H9 (cell line): Measurements from ENCODE around the gene NRM. TPM values are rescaled to one million over a fixed set of nuclear protein-coding genes. Genes with fewer than 3 reads are reported as not detected.
A peak's percentile ranks its signal among the peaks of the same experiment; 100 is the strongest.

ENCODE experiments used
- DNase-seq: peaks from one replicate; pipeline ENCODE4 v3.0.0-alpha.2; 2017
- H2AFZ ChIP-seq: one replicate; pipeline ENCODE4 v1.6.1; 2013; ENCODE audit warnings: mild to moderate bottlenecking, low read length, control low read depth, moderate library complexity
- H2AK5ac ChIP-seq: 2 replicates; pipeline ENCODE4 v1.6.1; 2013; ENCODE audit warnings: low read length, control low read depth, mixed read lengths; ENCODE audit not compliant: insufficient read length
- H2BK120ac ChIP-seq: one replicate; pipeline ENCODE4 v1.6.1; 2013; ENCODE audit warnings: low read depth, mild to moderate bottlenecking, low read length, control low read depth, inconsistent platforms; ENCODE audit not compliant: poor library complexity, severe bottlenecking
- H2BK12ac ChIP-seq: 2 replicates; pipeline ENCODE4 v1.6.1; 2013; ENCODE audit warnings: low read length, control low read depth, mixed read lengths, low read depth; ENCODE audit not compliant: insufficient read length
- H2BK15ac ChIP-seq: 2 replicates; pipeline ENCODE4 v1.6.1; 2013; ENCODE audit warnings: low read depth, low read length, control low read depth
- H2BK20ac ChIP-seq: one replicate; pipeline ENCODE4 v1.6.1; 2013; ENCODE audit warnings: low read depth, mild to moderate bottlenecking, low read length, control low read depth, inconsistent platforms; ENCODE audit not compliant: poor library complexity, severe bottlenecking
- H2BK5ac ChIP-seq: 2 replicates; pipeline ENCODE4 v1.6.1; 2013; ENCODE audit warnings: low read length, control low read depth, mixed read lengths; ENCODE audit not compliant: insufficient read length
- H3K14ac ChIP-seq: 2 replicates; pipeline ENCODE4 v1.6.1; 2013; ENCODE audit warnings: low read length, control low read depth; ENCODE audit not compliant: insufficient read depth
- H3K18ac ChIP-seq: 2 replicates; pipeline ENCODE4 v1.6.1; 2013; ENCODE audit warnings: low read depth, mild to moderate bottlenecking, mixed read lengths, low read length, control low read depth; ENCODE audit not compliant: insufficient read length
- H3K23ac ChIP-seq: 2 replicates; pipeline ENCODE4 v1.6.1; 2013; ENCODE audit warnings: low read length, control low read depth, mixed read lengths, low read depth; ENCODE audit not compliant: insufficient read length
- H3K23me2 ChIP-seq: 2 replicates; pipeline ENCODE4 v1.6.1; 2013; ENCODE audit warnings: low read depth, mild to moderate bottlenecking, mixed read lengths, low read length, control low read depth; ENCODE audit not compliant: insufficient read length, poor library complexity, severe bottlenecking
- H3K27ac ChIP-seq: 2 replicates; pipeline ENCODE4 v1.5.1; 2013; ENCODE audit warnings: low read length, control low read depth, mixed read lengths, low read depth; ENCODE audit not compliant: insufficient read length
- H3K27me3 ChIP-seq: 2 replicates; pipeline ENCODE4 v1.6.1; 2013; ENCODE audit warnings: low read length, control low read depth, inconsistent platforms; ENCODE audit not compliant: insufficient read depth
- H3K4ac ChIP-seq: 2 replicates; pipeline ENCODE4 v1.6.1; 2013; ENCODE audit warnings: low read depth, mild to moderate bottlenecking, control low read depth, inconsistent platforms, low read length, moderate library complexity
- H3K4me1 ChIP-seq: 2 replicates; pipeline ENCODE4 v1.6.1; 2013; ENCODE audit warnings: low read length, control low read depth, inconsistent platforms; ENCODE audit not compliant: insufficient read depth
- H3K4me2 ChIP-seq: 2 replicates; pipeline ENCODE4 v1.6.1; 2013; ENCODE audit warnings: low read length, control low read depth, mixed read lengths; ENCODE audit not compliant: insufficient read length, insufficient read depth
- H3K56ac ChIP-seq: 2 replicates; pipeline ENCODE4 v1.6.1; 2013; ENCODE audit warnings: low read depth, mild to moderate bottlenecking, mixed read lengths, low read length, control low read depth; ENCODE audit not compliant: insufficient read length
- H3K79me1 ChIP-seq: 2 replicates; pipeline ENCODE4 v1.6.1; 2013; ENCODE audit warnings: low read depth, mild to moderate bottlenecking, moderate library complexity, low read length, control low read depth, inconsistent platforms; ENCODE audit not compliant: insufficient read depth, poor library complexity, severe bottlenecking
- H3K79me2 ChIP-seq: 2 replicates; pipeline ENCODE4 v1.6.1; 2013; ENCODE audit warnings: low read length, control low read depth, inconsistent platforms; ENCODE audit not compliant: insufficient read depth
- H3K9ac ChIP-seq: 2 replicates; pipeline ENCODE4 v1.6.1; 2013; ENCODE audit warnings: low read length, control low read depth, mixed read lengths; ENCODE audit not compliant: insufficient read length; ENCODE audit errors: extremely low read depth
- H3K9me3 ChIP-seq: one replicate; pipeline ENCODE4 v1.6.1; 2013; ENCODE audit warnings: low read depth, low read length, inconsistent platforms; ENCODE audit not compliant: control insufficient read depth
- H3T11ph ChIP-seq: one replicate; pipeline ENCODE4 v1.6.1; 2013; ENCODE audit warnings: mild to moderate bottlenecking, low read length, control low read depth, inconsistent platforms
- H4K20me1 ChIP-seq: one replicate; pipeline ENCODE4 v1.6.1; 2013; ENCODE audit not compliant: control insufficient read depth, insufficient read length, insufficient read depth
- H4K5ac ChIP-seq: 2 replicates; pipeline ENCODE4 v1.6.1; 2013; ENCODE audit warnings: low read depth, mild to moderate bottlenecking, mixed read lengths, low read length, control low read depth; ENCODE audit not compliant: insufficient read length
- H4K8ac ChIP-seq: replicated peaks from 2 replicates; pipeline ENCODE4 v1.6.1; 2013; ENCODE audit warnings: low read length, control low read depth, mixed read lengths, low read depth; ENCODE audit not compliant: insufficient read length
- H4K91ac ChIP-seq: 2 replicates; pipeline ENCODE4 v1.6.1; 2013; ENCODE audit warnings: low read depth, mild to moderate bottlenecking, moderate library complexity, mixed read lengths, low read length, control low read depth; ENCODE audit not compliant: insufficient read length
- H3K27ac Mint-ChIP-seq, 3 experiments: 2 replicates in 2 of 3; 3 replicates in 1 of 3; pipeline ENCODE4 v1.8.0; 2020 to 2021; ENCODE audit warnings: mixed read lengths in 3 of 3, mild to moderate bottlenecking in 1 of 3, moderate library complexity in 1 of 3
- H3K27me3 Mint-ChIP-seq: 2 replicates; pipeline ENCODE4 v1.8.0; 2021; ENCODE audit warnings: low read depth, mild to moderate bottlenecking, moderate library complexity, mixed read lengths
- H3K36me3 Mint-ChIP-seq, 3 experiments: 2 replicates in 2 of 3; 3 replicates in 1 of 3; pipeline ENCODE4 v1.8.0; 2020 to 2021; ENCODE audit warnings: low read depth in 3 of 3, mixed read lengths in 3 of 3; ENCODE audit not compliant: insufficient read depth in 1 of 3
- H3K4me1 Mint-ChIP-seq, 2 experiments: 2 replicates each; pipeline ENCODE4 v1.8.0; 2020; ENCODE audit warnings: mixed read lengths in 2 of 2
- H3K4me3 Mint-ChIP-seq, 2 experiments: 2 replicates in 1 of 2; 3 replicates in 1 of 2; pipeline ENCODE4 v1.8.0; 2020 to 2021; ENCODE audit warnings: mild to moderate bottlenecking in 2 of 2, mixed read lengths in 2 of 2, moderate library complexity in 1 of 2
- H3K9me3 Mint-ChIP-seq, 2 experiments: 2 replicates in 1 of 2; 3 replicates in 1 of 2; pipeline ENCODE4 v1.8.0; 2020; ENCODE audit warnings: mild to moderate bottlenecking in 2 of 2, mixed read lengths in 2 of 2, moderate library complexity in 1 of 2
- WGBS: extraction: QIAGEN DNeasy Blood & Tissue Kit; methylation state at CpG from one replicate; pipeline ENCODE4 v1.1.7; 2013; ENCODE audit warnings: missing lambda C conversion rate, low lambda C conversion rate, mixed read lengths; ENCODE audit not compliant: insufficient read length; ENCODE audit errors: extremely low coverage; 5-methylcytosine and 5-hydroxymethylcytosine counted together
- total RNA-seq: library from RNA; stranded (reverse); gene quantifications from 2 replicates; pipeline ENCODE4 v1.2.1, GENCODE V29; 2021
- TF ChIP-seq, protein P1 (sequence below): fragments of 200-600 bp; sonication (generic); conservative IDR thresholded peaks from 3 replicates; pipeline ENCODE4 v1.8.0; 2021; ENCODE audit warnings: antibody characterized with exemption, mild to moderate bottlenecking

Gene NRM
- total RNA-seq, 1 experiment from 2014 or later: 36.5 TPM

DNA sequence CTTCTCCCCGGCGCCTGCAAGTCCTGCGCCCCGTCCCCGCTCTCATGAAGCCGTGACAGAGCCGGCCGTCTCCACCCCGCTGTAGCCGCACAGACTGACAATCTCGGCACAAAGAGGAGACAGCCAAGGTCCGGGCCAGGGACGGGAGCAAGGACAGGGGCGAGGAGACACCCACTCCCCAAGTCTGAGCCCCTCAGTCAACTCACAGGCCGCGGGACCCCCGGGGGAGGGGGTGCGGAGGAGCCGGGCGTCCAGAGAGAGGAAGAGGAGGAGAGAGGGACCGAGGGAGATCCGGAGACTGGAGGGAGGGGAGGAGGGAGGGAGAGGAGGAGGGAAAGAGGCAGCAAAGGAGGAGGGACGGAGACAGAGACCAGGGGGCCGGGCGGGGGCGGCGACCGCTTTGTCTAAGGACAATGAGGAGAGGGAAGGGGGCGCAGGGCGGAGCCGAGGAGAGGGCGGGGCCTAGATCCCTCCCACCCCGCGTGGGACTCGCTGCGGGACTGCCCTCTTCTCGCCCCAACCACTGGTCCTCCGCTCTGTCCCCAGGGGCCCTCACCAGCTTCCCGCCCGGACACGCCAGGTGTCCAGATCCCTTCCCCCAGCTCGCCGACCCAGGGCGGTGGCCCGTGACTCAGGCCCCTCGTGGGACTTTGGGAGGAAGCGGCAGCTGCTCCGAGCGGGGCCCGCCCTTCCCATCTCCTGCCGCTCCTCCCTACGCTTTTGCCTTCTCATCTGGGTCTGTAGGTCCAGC, 3.7 kb downstream of the NRM start:
- Mint-ChIP-seq H3K27me3 (peaks cover 3% of the 10 kb centered on the region; the same call in 1 of the 2 replicates), H3K4me3 (peak overlapping the region; percentile 86 to 88), H3K9me3 (no peaks in the 10 kb centered on the region; a peak in 1 of 5 replicates), H3K36me3 (peaks cover 4 to 22% (median 15%) of the 10 kb centered on the region in 3 experiments; a peak in 5 of 7 replicates), H3K27ac (peak overlapping the region; percentile 75 to 90 (median 80); a peak in 4 of 7 replicates), H3K4me1 (peaks cover 70 to 74% of the 10 kb centered on the region in 2 experiments)
- no peaks in the 10 kb centered on the region for H3K79me1 ChIP-seq
- TF ChIP-seq, protein P1, sequence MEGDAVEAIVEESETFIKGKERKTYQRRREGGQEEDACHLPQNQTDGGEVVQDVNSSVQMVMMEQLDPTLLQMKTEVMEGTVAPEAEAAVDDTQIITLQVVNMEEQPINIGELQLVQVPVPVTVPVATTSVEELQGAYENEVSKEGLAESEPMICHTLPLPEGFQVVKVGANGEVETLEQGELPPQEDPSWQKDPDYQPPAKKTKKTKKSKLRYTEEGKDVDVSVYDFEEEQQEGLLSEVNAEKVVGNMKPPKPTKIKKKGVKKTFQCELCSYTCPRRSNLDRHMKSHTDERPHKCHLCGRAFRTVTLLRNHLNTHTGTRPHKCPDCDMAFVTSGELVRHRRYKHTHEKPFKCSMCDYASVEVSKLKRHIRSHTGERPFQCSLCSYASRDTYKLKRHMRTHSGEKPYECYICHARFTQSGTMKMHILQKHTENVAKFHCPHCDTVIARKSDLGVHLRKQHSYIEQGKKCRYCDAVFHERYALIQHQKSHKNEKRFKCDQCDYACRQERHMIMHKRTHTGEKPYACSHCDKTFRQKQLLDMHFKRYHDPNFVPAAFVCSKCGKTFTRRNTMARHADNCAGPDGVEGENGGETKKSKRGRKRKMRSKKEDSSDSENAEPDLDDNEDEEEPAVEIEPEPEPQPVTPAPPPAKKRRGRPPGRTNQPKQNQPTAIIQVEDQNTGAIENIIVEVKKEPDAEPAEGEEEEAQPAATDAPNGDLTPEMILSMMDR: no peak
- H2BK15ac ChIP-seq: no peak overlapping the region
- H3K4me2 ChIP-seq: peak overlapping the region; percentile 74
- H3K4ac ChIP-seq: no peak overlapping the region
- H3K9me3 ChIP-seq: no peaks in the 10 kb centered on the region
- H3K56ac ChIP-seq: no peak overlapping the region
- no peaks in the 10 kb centered on the region for H4K20me1 ChIP-seq
- H3K23ac ChIP-seq: no peak overlapping the region
- no peak overlapping the region for H2BK120ac ChIP-seq
- no peak overlapping the region for H2AFZ ChIP-seq
- peak overlapping the region; percentile 35 for H3K9ac ChIP-seq
- no peak overlapping the region for H2BK12ac ChIP-seq
- no peak overlapping the region for H2BK20ac ChIP-seq
- no peak overlapping the region for H3K18ac ChIP-seq
- peaks cover 2% of the 10 kb centered on the region; the same call in 1 of the 2 replicates for H3K79me2 ChIP-seq
- H4K5ac ChIP-seq: no peak overlapping the region
- no peak overlapping the region for H3K14ac ChIP-seq
- WGBS: no CpG with 5 or more reads among the region's 52 CpGs
- H3K27me3 ChIP-seq: no peaks in the 10 kb centered on the region
- H4K91ac ChIP-seq: no peak overlapping the region
- H3K4me1 ChIP-seq: peaks cover 16% of the 10 kb centered on the region; the same call in 1 of the 2 replicates
- H3T11ph ChIP-seq: no peak overlapping the region
- no peak overlapping the region for H3K27ac ChIP-seq
- H2BK5ac ChIP-seq: no peak overlapping the region
- no peak overlapping the region for H2AK5ac ChIP-seq
- DNase-seq: peak; percentile 89
- peaks cover 33% of the 10 kb centered on the region for H3K23me2 ChIP-seq
- no peak overlapping the region for H4K8ac ChIP-seq
